Superior temporal gyrus (tissue), 1 donor: Measurements from ENCODE around the gene TMEM151B.
A peak's percentile ranks its signal among the peaks of the same experiment; 100 is the strongest.
"Not testable (repeated sequence)": the region's sequence is repeated elsewhere in the genome, so short reads cannot be mapped to it uniquely, and the experiment has no call there.

Source experiments
- DNase-seq: peaks from one replicate; pipeline ENCODE4 v3.0.0-alpha.2; 2016; ENCODE audit errors: extremely low spot score

The TMEM151B gene

GRCh38 chr6:44333273-44333919, 63.1 kb downstream of the TMEM151B start:
- no peak for DNase-seq

GRCh38 chr6:44333942-44334341, 63.7 kb downstream of the TMEM151B start:
- DNase-seq, result no peak

- no peak for DNase-seq
Observed at GRCh38 chr6:44335631-44336030, 65.4 kb downstream of the TMEM151B start.

DNA sequence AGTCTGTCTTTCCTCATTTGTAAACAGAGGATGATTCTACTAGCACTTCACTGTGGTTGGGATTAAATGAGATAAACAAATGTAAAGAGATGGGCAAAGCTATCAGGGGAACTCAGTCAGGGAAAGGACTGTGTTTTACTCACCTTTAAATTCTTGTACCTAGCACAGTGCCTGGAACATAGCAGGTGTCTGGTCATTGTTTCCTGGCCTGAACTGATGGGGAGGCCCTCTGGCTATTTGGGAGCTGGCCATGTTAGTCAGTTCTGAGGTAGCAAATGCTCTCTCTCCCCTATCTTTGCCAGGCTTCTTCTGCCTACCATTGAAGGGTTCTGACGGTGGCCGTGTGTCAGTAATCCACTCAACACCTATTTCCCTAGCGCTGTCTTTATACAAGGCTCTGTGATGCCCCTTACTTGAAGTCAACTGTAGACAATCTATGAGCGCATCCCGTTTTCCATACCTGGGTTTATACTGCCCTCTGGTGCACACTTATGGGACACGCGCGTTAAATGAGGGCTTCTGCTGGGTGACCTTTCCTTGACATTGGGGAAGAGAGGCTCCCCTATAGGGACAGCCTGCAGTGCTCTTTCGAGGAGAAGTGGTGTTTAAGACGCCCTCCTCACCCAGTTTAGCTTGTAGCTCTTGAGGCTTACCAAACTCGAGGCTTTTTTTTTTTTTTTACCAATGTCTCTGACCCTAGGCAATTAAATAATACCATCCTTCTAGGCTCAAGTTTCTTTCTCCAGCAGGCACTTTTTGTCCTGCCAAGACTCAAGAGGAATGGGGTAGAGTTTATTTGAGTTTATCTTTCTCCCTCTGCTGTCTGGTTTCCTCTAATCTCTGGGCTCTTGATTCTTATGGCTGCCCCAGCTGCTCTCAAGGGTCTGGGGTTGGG, 68.2 kb downstream of the TMEM151B start:
- DNase-seq, result peak; percentile 88

DNA sequence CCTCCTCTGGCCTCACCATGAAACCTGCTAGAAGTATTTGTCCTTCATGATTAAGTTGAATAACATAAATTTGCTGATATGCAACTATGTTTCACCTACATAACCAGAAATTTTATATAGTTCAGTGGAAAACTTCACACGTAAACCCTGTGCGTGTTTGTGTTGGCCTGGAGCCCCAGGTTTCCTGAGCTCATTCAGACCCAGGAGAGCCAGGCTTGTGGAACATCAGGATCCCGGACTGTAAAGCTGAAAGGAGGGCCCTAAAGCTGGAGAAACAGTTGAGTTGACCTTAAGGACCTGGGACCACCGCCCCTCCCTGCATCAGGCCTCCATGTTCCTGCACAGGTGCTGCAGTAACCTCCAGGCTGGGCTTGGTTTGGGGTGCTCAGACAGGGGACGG, 69.1 kb downstream of the TMEM151B start:
- no peak for DNase-seq

DNA sequence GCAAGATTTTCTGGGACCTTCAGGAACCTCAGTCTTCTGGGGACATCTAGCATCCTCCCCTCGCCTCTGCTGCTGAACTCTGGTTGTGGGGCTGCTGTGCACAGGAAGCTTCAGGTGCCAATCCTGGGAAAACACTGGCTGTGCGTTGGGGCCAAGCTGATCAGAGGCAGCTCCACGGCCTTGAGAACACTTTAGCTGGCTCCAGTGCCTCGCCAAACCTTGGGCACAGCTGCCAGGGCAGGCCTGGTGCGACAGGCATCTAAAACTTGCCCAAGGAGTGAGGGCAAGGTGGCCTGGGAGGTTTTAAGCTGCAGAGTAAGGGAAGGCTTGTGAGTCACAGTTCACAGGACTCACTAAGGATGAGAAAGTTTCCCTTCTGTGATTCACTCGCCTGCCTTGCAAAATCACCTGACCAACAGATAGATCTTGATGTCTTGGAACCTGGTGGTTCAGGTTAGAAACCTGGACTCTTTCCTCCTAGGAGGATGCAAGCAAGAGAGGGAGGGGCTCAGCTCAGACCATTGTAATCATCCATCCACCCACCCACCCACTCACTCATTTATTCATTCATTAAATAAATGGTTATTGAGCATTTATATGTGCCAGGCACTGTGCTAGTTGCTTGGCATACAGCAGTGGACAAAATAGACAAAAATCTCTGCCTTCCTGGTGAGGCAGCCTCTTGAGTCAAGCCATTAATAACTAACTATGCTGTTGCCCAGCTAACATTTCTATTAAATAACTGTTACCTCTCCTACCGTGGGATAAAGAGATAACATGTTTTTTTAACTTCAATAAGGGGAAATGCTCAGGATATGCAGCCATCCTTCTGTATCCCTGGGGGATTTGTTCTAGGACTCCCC, 69.7 kb downstream of the TMEM151B start:
- no peak for DNase-seq

DNA sequence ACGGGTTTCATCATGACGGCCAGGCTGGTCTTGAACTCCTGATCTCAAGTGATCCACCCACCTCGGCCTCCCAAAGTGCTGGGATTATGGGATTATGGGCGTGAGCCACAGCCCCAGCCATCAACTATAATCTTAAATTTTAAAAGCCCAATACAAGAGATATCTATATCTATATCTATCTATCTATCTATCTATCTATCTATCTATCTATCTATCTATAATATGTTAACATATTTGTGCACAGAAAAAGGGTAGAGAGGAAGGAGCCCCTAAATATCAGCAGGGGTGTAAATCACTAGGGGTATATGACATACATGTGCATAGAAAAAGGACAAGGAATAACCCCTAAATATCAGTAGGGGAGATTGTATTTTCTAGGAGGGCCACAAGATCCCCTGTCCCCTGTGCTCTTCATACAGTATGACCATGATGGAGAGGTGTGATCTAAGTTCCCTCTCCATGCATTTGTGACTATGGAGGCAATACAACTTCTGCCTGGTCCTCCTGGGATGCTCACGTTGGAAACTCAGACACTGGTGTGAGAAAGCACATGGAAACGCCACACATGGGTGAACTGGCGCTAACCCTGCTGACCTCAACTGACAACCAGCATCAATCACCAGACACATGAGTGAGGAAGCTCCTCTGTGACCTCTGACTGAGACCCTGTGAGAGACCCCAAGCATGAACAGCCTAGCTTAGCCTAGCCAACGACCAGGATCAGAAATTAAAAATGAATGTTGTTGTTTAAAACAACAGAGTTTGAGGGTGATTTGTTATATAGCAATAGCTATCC, 71.0 kb downstream of the TMEM151B start:
- DNase-seq, result no peak

- peak; percentile 57 for DNase-seq
Observed at GRCh38 chr6:44342052-44342451, 71.8 kb downstream of the TMEM151B start.

DNA sequence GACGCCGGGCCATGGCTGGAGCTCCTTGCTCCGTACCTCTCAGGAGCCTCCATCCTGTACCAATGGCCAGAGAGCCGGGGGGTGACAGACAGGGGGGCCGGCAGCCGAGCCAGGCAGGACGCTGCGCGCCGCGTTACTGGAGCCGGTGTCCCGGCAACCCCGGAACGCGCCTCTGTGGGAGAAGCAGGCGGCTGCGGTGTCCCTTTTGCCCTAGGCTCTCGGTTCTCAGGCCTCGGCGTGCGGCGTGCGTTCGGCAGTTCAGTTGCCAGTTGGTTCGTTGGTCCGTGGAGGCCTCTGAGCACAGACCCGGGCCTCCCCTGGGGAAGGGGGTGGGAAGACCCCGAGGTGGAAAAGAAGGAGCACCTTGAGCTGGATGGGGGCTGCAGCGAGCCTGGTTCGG, 72.2 kb downstream of the TMEM151B start, which contains the start of gene SPATS1:
Gene SPATS1 (plus strand): TSS at position 162 of the 400 bp plus-strand sequence. CDS start 446 bp downstream, outside the sequence.
- DNase-seq, result no peak

- not testable (repeated sequence) for DNase-seq
Observed at GRCh38 chr6:44346818-44347217, 76.6 kb downstream of the TMEM151B start.

GRCh38 chr6:44349904-44350649, 79.8 kb downstream of the TMEM151B start:
- no peak for DNase-seq

- not testable (repeated sequence) for DNase-seq
Observed at GRCh38 chr6:44350650-44350994, 80.4 kb downstream of the TMEM151B start.

DNA sequence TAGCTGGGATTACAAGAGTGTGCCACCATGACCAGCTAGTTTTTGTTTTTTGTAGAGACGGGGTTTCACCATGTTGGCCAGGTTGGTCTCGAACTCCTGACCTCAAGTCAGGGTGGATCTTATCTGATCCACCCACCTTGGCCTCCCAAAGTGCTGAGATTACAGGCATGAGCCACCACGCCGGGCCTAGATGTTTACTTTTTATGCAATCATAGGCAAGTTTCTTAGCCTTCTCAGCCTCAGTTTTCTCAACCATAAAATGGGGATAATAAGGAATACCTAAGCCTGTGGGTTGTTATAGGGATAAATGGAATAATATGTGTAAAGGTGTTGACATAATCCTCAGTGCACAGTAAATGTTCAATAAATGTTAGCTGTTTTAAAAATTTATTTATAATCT, 82.0 kb downstream of the TMEM151B start:
- no peak for DNase-seq

DNA sequence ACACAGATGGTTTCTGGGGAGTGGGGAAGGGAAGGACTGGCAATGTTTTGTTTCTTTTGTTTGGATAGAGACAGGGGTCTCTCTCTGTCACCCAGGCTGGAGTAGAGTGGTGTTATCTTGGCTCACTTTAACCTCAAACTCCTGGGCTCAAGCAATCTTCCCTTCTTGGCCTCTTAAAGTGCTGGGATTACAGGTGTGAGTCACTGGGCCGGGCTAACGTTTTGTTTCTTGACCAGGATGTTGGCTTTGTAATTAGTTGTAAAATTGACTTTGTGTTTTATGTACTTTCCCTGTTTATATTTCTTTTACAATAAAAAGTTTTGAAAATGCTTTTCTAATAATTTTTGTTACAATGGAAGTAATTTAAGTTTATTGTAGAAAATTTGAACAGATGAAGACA, 83.1 kb downstream of the TMEM151B start:
- DNase-seq, result no peak

DNA sequence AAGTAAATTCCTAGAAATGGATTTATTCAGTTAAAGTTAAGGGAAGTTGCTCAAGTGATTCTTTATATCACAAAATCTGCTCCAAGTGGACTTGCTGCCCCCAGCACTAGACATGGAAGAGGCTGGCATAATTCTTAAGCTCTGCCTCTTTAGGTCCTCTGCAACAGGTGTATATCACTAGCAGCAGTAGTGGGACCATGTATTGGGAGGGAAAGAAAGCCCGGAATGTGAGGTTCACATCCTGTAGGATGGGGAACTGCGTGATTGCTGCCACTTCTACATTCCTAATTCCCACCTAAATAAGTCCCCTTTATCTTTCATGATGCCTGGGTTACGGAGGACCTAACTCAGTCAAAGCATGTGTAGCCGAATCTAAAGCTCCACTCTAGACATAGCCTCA, 85.4 kb downstream of the TMEM151B start:
- no peak for DNase-seq

GRCh38 chr6:44356487-44356886, 86.2 kb downstream of the TMEM151B start:
- no peak for DNase-seq
